CD4-positive, alpha-beta T cell treated with Interleukin-4 for 1 hour (primary cell): ENCODE measurements around the gene MRPS27.
A peak's percentile ranks its signal among the peaks of the same experiment; 100 is the strongest.
"Not testable (repeated sequence)": the region's sequence is repeated elsewhere in the genome, so short reads cannot be mapped to it uniquely, and the experiment has no call there.

Experiments
- DNase-seq, 2 donors: peaks; one replicate each; pipeline ENCODE4 v3.0.0-alpha.2; 2020 to 2022

Gene MRPS27

DNA sequence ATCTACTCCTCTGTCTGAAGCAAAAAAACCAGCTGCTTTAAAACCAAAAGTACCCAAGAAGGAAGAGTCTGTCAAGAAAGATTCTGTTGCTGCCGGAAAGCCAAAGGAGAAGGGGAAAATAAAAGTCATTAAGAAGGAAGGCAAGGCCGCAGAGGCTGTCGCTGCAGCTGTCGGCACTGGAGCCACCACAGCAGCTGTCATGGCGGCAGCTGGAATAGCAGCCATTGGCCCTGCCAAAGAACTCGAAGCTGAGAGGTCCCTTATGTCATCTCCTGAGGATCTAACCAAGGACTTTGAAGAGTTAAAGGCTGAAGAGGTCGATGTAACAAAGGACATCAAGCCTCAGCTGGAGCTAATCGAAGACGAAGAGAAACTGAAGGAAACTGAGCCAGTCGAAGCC is 124.5 kb downstream of the MRPS27 start:
- DNase-seq = no peak

DNA sequence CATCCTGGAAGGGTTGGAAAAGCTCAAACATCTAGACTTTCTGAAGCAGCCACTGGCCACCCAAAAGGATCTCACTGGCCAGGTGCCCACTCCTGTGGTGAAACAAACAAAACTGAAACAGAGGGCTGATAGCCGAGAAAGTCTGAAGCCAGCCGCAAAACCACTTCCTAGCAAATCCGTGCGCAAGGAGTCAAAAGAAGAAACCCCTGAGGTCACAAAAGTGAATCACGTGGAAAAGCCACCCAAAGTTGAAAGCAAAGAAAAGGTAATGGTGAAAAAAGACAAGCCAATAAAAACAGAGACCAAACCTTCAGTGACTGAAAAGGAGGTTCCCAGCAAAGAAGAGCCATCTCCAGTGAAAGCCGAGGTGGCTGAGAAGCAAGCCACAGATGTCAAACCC is 125.2 kb downstream of the MRPS27 start:
- peak; percentile 21 to 31 for DNase-seq

DNA sequence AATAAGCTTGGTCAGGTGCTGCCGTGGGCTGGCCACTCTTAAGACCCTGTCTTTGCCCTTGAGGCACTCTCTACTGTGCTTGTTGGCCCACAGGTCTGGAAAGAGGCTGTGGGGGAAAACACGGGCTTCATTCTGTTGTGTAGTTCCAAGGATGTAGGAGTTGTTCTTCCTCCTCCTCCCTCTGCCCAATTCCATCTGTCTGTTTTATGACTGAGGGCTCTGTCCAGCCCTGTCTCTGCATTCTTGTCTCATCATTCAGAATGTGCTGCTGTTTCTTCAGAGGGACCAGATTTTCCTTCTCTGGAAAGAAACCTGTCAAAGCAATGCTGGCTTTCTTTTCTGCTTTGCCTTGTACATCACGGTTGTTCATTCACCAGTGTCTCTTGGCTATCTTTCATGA is 128.6 kb downstream of the MRPS27 start:
- no peak for DNase-seq

DNA sequence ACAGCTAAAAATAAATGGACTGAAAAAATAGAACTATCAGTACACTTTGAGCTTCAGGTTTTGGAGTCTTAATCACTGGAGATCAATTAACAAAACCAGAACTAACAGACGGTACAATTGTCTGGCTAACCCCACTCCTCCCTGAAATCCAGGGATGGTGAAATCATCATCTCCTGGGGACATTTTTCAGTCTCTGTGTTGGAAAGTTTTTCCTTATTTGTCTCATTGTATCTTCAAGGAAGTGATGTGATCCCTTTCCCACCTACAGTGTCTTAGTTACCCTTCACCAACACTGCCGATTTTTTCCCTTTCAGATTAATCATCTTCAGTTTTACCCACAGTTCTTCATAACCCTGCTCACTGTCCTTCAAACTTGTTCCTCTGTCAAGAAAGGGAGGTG is 130.9 kb downstream of the MRPS27 start:
- no peak for DNase-seq

DNA sequence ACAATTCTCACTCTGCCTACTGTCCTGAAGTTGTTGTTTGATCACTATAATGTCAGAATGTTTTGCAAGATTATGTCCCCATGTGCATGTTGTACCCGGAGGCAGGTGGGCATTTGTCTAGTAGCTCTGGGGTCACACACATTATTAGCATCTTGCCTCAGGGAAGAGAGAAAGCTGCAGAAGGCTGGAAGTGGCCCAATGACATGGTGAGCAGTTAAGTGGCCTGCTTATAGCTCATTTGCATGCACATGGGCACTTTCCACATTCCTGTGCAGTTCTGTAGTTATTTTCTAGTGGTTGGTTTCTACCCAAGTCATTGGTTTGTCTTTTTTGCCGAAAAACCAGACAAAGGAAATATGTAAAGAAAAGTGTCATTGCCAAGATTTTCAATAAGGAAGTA is 131.9 kb downstream of the MRPS27 start:
- no peak for DNase-seq

DNA sequence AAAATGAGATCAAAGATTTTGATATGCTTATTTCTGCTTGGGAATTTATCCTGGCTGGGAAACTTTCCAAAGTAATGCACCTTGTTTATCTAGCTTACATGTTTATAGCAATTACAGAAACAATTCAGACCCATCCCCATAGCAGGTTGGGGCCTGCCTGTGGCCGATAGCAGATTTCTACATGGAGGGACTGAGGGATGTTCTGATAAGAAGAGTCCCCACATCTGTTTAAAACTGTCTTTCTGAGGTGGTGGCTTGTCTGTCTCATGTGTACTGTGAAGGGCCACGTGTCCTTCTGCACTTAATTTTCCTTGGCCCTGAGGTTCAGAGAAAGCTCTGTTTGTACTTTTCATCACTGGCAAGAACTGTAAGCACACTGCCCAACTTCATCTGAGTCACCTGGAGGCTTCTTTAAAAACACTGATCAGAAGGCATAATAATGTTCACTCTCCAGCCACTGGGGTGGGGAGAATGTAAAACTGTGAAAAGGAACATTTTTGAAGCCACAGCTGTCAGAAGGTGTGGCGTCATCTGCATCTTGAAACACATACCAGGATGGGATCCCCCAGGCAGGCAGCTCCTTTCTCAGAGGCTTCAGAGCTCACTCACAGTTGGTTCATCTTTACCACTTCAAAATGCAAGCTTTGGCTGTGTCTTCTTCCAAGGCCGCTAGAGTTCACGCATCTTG is 132.5 kb downstream of the MRPS27 start:
- DNase-seq = no peak

DNA sequence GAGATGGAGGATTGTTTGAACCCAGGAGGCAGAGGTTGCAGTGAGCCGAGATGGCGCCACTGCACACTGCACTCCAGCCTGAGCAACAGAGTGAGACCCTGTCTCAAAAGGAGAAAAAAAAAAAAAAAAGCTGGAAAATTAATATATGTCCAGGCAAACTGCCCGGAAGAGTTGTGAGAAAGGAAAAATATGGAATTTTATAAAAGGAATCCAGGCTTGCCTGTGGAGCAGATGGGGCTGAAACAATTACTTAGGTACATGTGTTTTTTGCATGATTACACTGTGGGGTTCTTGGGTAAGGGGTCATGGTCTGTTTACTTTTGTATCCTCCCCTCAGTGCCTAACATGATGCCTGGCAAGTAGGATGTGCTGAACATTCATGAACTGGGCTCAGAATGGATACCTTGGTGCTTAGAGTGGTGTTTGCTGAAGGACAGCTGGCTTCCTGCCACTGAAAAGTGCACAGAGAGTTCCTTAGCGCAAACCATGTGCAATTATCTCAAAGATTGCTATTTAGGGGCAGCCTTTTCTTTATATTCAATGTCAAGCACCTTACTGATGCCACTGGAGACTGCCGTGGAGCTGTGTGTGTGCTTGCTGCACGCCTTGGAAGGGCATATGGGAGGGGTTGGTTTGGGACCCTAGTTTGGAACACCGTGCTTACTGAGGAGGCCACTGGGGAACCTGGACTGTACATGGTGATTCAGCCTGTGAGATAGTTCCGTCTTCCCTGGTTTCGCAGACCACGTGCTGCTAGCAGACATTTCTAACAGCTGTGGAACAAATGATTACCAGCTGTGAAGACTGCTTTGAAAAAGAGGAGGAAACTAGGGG is 134.3 kb downstream of the MRPS27 start:
- no peak for DNase-seq

DNA sequence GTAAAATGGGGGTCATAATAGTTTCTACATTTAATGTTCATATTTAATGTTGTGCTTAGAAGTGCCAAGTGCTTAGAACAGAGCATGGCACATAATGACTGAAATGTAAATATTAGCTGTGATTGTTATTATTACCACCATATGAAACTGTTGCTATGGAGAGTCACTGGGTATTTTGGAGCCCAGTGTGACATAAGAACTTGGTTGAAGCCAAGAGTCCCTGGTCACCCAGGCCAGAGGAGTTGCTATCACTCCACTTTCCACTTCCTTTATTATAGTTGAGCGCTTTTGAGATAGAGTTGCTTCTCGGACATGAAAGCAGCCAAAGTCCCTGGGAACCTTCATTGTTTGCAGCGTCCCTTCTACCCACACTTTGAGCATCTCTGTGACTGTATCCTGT is 135.6 kb downstream of the MRPS27 start:
- DNase-seq = no peak

DNA sequence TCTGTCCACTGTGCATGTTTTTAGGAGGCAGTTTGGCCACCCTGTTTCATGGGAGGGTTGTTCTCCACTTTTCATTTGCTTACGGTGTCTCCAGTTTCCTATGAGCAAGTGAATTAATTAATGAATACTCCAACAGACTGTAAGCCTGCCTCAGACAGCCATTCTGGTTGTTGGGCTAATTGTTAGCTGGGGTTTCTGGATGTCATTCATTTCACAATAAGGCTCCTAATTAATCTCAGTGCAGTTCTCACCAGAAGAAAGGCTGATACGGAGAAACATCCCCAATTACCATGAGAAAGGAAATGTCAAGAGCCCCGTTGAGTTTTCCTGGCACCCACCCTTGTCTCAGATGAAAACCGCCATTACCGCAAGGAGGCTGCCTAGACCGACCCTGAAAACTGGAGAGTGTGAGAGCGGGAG is 136.9 kb downstream of the MRPS27 start:
- no peak for DNase-seq

DNA sequence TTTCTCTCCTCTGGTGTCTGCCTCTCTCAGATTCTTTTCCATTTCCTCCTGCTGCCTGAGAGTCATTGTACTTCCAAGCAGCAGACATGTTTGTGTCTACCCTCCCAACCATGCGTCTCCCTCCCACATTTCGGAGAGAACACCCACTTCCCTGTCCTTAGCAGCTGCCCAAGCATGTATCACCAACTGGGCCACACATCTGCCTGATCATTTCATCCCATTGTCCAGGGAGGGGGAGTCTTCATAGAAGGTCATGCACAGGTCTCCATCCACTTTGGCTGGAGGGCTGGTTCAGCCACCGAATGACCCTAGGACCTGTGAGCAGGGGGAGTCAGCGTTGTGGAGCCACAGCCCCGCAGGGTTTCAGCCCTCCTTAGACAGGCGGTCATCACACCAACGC is 137.4 kb downstream of the MRPS27 start:
- no peak for DNase-seq

DNA sequence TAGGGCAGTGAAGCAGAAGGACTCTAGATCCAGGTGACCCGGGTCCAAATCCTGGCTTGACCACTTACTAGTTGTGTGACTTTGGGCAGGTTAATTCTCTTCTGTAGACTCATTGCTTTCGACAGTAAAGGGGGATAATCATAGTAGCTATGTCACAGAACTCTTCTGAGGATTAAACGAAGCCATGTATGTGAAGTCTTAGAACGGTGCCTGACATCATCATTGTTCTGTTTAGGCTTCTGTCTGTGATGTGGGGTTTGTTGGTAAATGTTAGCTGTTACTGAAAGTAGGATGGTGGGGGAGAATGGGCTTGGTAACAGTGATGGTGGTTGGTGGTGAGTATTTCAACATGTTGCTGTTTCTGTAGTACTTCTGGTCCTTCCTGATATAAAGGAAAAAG is 139.1 kb downstream of the MRPS27 start:
- no peak for DNase-seq

DNA sequence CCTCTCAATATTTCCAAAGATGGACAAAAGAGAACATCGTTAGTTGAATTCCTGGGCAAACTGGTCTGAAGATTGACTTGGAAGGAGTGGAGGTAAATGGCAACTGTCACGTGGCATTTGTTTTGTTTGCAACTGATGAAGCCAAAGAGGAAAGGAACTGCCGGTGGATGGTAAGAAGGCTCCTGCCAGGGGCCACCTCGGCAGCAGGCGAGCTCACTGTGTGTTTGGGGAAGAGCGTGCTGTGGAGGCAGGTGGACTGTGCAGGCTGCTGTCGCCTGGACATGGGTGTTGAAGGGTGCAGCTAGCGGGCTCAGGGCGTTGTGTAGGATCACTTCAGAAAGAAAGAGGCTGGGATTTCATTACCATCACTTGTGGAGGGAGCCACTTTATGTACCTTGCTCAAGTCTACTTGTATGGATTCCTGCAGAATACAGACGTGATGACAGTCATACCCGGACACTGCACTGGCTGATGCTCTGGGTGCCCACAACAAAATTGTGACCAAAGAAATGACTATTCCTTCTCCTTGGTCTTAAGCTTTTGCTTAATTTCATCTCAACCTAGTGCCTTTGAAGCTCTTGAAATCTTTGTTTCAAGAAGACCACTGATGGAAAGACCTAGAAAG is 140.1 kb downstream of the MRPS27 start:
- no peak for DNase-seq

DNA sequence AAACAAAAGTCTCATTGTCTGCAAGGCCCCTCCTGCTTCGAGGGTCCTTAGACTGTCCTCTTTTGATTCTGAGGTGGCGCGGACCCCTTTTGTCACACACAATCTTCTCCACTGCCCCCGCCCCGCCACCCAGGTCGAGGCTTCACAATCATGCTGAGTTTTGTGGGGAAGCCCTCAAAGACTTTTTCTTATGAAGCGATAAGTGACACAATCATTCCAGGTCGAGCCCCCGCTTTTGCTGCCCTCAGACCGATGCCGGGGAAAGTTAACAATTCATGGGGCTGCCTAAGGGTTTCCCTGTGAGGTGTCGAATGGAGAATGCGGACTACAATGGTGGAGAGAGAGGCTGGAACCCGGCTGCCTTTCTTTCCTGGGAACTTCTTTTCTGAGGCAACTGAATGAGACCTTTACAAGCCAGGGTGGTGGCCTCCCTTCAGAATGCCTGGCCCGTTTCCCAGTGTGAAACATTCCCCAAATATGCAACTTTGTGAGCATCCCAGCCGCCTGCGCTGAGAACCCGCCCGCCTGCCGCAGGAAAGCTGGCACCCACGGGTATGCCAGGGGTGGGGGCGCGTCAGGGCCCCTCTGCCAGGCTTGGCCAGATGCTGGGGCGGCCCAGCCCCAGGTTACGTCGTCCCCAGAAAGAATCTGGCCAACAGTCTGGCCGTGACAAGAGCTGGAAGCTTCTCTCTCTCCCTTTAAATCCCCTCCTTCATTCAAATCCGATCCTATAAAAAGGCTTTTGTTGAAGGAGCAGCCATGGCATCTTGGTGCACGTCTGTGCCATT is 140.8 kb downstream of the MRPS27 start:
- DNase-seq = no peak

DNA sequence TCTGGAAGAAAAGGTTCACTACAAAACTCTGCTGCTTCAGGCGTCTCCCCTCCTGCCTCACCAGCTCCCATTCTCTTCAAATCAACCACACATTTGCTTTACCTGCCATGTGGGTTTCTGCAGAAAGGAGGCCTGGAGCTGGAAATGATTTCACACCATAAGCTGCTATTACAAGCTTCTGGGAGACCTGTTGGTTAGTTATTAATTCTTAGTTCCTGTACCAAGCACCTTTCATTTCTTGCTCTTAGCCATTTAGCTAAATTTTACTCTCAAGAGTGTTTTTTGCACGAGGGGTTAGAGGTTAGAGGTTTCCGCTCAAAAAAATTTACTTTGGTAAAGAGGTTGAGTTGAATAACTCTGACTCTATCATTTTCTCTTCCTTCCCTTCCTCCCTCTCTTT is 142.5 kb downstream of the MRPS27 start:
- no peak for DNase-seq

DNA sequence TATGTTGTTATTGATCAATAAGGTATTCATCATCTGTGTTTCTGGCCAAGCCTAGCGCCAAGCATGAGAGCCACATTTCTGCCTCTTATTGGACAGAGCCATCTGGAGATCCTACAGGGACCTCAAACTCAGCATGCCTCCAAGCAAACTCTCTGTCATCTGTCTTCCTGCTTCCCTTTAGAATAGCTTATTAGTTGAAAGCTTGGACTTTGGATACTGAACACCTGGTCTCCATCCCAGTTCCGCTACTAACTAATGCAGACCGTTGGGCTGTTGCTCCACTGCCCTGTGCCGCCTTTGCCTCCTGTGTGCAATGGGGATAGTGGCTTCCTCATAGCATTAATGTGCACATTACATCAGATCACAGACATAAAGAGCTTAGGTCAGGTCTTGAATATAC is 147.3 kb downstream of the MRPS27 start:
- DNase-seq = no peak

DNA sequence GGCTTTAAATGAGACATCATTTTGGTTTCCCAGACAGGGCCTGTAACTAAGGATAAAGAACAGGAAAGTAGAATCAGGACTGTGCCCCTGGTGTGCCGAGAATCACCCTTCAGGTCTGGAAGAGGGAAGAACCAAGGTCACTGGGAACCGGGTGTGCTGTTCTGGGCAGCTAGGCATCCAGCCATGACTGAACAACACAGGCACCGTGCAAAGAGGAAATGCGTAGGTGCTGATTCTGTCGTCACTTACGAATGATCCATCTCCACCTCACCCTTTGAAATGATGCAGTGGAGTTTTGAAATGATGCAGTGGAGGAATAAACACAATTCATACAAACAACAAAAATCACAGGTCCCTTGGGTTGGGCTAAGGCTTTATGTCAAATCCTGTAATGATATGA is 148.4 kb downstream of the MRPS27 start:
- no peak for DNase-seq

DNA sequence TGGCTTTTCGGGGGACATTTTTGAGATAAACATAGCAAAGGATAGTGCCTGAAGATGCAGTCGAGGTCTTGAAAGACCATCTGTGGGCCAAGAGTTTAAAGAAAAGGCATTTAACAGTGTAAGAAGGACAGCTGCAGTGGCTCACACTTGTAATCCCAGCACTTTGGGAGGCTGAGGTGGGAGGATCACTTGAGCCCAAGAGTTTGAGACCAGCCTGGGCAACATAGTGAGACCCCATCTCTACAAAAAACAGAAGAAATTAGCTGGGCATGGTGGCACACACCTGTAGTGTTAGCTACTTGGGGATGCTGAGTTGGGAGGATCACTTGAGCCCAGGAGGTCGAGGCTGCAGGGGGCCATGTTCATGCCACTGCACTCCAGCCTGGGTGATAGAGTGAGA is 148.9 kb downstream of the MRPS27 start:
- not testable (repeated sequence) for DNase-seq

DNA sequence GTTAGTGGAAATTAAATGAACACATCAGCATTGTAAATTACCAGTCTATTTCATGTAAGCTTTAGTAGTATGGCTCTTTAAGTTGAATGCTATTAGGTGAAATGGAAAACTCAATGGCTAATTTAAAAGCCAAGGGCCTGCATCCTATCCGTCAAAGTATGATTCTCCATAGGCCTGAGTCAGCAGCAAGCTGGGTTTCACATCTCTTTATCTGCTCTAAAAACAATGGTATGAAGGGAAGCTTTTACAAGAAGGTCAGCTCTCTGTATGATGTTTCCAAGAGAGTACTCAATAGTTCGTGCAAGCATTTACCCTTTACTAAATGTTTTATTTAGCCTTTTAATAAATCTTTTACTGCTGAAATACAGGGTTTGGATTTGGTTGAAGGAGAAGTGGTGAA is 149.9 kb downstream of the MRPS27 start:
- no peak for DNase-seq
